GM21360 (cell line): ENCODE measurements around the gene ZNF821.
"Not testable (repeated sequence)": the region's sequence is repeated elsewhere in the genome, so short reads cannot be mapped to it uniquely, and the experiment has no call there.

Source experiments
- ATAC-seq: cut with Tn5 transposase; IDR thresholded peaks from one replicate; pipeline ENCODE4 v1.9.1; 2021; ENCODE audit warnings: mild to moderate bottlenecking, moderate library complexity; ENCODE audit not compliant: unreplicated experiment

The ZNF821 gene

GRCh38 chr16:71863995-71864394 is 20.0 kb downstream of the ZNF821 start:
- ATAC-seq: no peak

GRCh38 chr16:71859762-71860521 is 24.0 kb downstream of the ZNF821 start:
- no peak for ATAC-seq

GRCh38 chr16:71855937-71856662 is 27.9 kb downstream of the ZNF821 start:
- no peak for ATAC-seq

- no peak for ATAC-seq
These were observed 29.5 kb downstream of the ZNF821 start for GRCh38 chr16:71854369-71854948.

GRCh38 chr16:71853413-71853812 is 30.6 kb downstream of the ZNF821 start:
- ATAC-seq: no peak

GRCh38 chr16:71852561-71852960 is 31.4 kb downstream of the ZNF821 start:
- no peak for ATAC-seq

GRCh38 chr16:71852158-71852557 is 31.8 kb downstream of the ZNF821 start:
- ATAC-seq: no peak

- no peak for ATAC-seq
These were observed 32.2 kb downstream of the ZNF821 start for GRCh38 chr16:71851746-71852145.

- no peak for ATAC-seq
These were observed 35.4 kb downstream of the ZNF821 start for GRCh38 chr16:71848622-71849021.

GRCh38 chr16:71847096-71847495 is 36.9 kb downstream of the ZNF821 start:
- no peak for ATAC-seq

GRCh38 chr16:71846431-71846830 is 37.6 kb downstream of the ZNF821 start:
- ATAC-seq: no peak

- peak; percentile 73 for ATAC-seq
These were observed 38.1 kb downstream of the ZNF821 start, which contains the start of gene ATXN1L for GRCh38 chr16:71845639-71846430. Gene ATXN1L (plus strand): TSS chr16:71845976. CDS start chr16:71849741, 3,765 bp downstream.

- no peak for ATAC-seq
These were observed 40.4 kb downstream of the ZNF821 start for GRCh38 chr16:71843572-71843971.

GRCh38 chr16:71840052-71840451 is 43.9 kb downstream of the ZNF821 start:
- ATAC-seq: no peak

GRCh38 chr16:71837150-71837549 is 46.8 kb downstream of the ZNF821 start:
- ATAC-seq: no peak

- no peak for ATAC-seq
These were observed 49.7 kb downstream of the ZNF821 start for GRCh38 chr16:71834291-71834690.

- ATAC-seq: not testable (repeated sequence)
These were observed 51.9 kb downstream of the ZNF821 start for GRCh38 chr16:71832112-71832511.

GRCh38 chr16:71831698-71832097 is 52.3 kb downstream of the ZNF821 start:
- ATAC-seq: not testable (repeated sequence)

GRCh38 chr16:71830359-71830758 is 53.6 kb downstream of the ZNF821 start:
- no peak for ATAC-seq

- no peak for ATAC-seq
These were observed 57.4 kb downstream of the ZNF821 start for GRCh38 chr16:71826533-71827017.

GRCh38 chr16:71817155-71817500 is 66.9 kb downstream of the ZNF821 start:
- peak; percentile 15 for ATAC-seq
